Lower leg skin (tissue), 3 donors: Measurements from ENCODE around the gene ARHGEF39.

Experiments
- POLR2A ChIP-seq, 2 donors: fragments of 450-650 bp; IDR thresholded peaks; one replicate each; pipeline ENCODE4 v1.6.1; 2016 to 2017; ENCODE audit warnings: antibody characterized with exemption in 2 of 2, mild to moderate bottlenecking in 1 of 2, moderate library complexity in 1 of 2
- TF ChIP-seq, protein P1 (sequence below), 3 donors: fragments of 450-650 bp; IDR thresholded peaks; one replicate each; pipeline ENCODE4 v1.5.1; 2016; ENCODE audit warnings: antibody characterized with exemption in 3 of 3, mild to moderate bottlenecking in 3 of 3, moderate library complexity in 2 of 3

GRCh38 chr9:35696520-35697215 lies 31.7 kb upstream of the ARHGEF39 start:
- TF ChIP-seq, protein P1, sequence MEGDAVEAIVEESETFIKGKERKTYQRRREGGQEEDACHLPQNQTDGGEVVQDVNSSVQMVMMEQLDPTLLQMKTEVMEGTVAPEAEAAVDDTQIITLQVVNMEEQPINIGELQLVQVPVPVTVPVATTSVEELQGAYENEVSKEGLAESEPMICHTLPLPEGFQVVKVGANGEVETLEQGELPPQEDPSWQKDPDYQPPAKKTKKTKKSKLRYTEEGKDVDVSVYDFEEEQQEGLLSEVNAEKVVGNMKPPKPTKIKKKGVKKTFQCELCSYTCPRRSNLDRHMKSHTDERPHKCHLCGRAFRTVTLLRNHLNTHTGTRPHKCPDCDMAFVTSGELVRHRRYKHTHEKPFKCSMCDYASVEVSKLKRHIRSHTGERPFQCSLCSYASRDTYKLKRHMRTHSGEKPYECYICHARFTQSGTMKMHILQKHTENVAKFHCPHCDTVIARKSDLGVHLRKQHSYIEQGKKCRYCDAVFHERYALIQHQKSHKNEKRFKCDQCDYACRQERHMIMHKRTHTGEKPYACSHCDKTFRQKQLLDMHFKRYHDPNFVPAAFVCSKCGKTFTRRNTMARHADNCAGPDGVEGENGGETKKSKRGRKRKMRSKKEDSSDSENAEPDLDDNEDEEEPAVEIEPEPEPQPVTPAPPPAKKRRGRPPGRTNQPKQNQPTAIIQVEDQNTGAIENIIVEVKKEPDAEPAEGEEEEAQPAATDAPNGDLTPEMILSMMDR (IDR thresholded peaks at IDR 0.05), result peak in 1 of 3 donors; percentile 54
- TF ChIP-seq POLR2A (IDR thresholded peaks at IDR 0.05), result no peak
